Stimulated activated CD8-positive, alpha-beta memory T cell treated with anti-CD3 and anti-CD28 coated beads, Interleukin-7, amount 100 ng/mL, for 1 hour (primary cell): ENCODE measurements around the gene FHOD1.

Experiments
- DNase-seq, 2 donors: peaks; one replicate each; pipeline ENCODE4 v3.0.0-alpha.2; 2020; ENCODE audit warnings: low read depth in 2 of 2

Gene FHOD1

DNA sequence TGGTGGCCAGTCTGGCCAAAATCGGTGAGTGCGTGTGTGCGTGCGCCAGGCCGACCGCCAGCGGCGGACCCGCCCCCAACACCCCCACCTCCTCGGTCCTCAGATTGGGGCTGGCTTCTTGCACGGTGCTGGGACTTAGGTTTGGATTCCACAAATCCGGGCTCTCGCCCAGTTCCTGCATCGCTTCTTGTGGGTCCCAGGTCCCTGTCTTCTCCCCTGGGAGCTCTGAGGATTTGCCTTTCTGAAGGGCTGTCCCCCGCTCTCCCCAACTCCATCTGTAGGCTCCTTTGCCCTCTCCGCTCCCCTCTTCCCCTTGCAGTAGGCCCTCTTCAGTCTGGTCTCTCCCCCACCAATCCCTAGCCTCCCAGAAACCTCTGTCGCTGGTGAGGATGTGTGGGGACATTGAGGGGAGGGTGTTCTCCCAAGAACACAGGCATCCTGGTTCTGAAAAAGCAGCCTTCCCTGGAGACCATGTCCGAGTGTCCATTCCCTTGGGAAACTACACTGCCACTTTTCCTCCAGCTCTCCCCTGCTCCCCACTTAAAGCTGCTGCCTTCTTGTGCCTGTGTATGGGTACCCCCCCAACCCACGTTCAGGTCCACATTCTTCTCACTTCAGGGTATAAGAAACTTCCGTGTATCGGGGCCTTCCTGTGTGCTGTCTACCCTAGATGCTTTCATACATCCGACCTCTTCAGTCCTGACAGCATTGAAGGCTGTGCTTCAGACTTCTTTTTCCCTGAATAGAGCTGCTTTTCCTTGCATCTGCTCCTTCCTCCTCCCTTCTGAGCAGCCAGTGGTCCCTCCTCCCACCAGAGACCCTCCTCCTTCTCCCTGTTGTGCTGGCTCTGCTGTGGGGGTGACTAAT is 2.1 kb upstream of the FHOD1 start:
- no peak for DNase-seq

DNA sequence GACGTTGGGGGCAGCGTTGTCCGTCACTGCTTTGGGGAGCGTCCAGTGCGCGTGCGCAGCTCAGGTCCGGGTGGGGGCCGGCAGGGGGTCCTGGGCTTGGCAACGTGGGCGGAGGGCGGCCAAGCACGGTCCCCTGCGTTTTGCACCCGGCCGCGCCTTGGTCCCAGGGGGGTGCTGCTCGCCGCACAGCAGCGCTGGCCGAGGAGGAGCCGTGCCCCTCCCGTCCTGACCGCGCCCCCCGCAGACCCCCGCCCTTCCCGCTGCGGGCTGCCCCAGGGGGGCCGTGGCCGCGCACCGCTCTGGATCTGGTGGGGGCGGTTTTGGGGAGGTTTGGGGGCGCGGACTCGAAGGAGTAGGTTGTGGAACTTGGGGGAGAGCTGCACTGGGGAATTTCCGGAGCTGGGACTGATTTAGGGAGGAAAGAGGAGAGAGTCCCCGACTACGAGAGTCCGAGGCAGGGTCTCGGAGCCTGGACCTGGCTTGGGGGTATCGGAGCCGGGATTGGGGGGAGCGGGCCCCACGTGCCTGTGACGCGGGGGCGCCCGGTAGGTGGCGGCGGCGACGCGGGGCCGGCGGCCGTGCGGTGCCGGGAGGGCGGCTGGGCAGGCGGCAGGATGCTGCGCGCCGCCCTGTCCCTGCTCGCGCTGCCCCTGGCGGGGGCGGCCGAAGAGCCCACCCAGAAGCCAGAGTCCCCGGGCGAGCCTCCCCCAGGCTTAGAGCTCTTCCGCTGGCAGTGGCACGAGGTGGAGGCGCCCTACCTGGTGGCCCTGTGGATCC is 1.3 kb upstream of the FHOD1 start, which contains the start of gene SLC9A5:
Gene SLC9A5, plus strand, starts transcription at position 579 of the 777 bp plus-strand sequence. Its CDS starts 36 bp downstream, at position 615.
- no peak for DNase-seq

DNA sequence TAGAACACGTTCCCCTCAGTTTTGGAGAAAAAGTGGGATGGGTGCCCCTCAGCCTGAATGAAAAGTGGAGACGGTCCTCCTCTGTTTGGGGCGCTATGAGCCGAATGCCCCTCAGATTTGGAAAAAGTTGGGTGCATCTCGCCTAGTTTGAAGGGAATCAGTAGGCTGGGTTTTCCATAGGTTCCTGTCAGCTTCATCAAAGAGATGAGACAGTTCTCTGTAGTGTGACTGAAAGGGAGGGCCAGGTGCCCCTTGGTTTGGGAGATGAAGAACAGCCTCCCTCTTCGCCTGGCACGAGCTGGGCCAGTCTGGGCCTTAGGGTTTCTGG is 756 bp upstream of the FHOD1 start:
- DNase-seq = no peak

DNA sequence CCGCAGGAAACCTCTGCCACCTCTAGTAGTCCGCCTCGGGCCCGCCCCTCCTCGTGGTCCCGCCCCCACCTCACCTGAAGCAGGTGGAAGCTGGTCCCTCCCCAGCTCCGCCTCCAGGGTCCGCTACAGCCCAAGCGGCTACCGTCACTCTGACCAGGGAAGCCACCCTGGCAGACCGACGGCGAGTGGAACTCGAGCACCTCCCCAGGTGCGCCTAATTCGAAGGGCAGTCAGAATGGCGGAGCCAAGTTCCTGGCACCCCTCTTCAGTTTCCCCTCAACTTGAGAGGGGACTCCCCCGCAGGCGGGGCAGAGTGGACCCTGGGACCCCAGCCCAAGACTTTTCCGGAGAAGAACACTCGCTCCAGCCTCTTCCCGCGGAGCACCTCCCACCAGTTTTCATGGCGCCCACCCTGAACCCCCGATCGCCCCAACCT is 507 bp downstream of the FHOD1 start:
- no peak for DNase-seq

DNA sequence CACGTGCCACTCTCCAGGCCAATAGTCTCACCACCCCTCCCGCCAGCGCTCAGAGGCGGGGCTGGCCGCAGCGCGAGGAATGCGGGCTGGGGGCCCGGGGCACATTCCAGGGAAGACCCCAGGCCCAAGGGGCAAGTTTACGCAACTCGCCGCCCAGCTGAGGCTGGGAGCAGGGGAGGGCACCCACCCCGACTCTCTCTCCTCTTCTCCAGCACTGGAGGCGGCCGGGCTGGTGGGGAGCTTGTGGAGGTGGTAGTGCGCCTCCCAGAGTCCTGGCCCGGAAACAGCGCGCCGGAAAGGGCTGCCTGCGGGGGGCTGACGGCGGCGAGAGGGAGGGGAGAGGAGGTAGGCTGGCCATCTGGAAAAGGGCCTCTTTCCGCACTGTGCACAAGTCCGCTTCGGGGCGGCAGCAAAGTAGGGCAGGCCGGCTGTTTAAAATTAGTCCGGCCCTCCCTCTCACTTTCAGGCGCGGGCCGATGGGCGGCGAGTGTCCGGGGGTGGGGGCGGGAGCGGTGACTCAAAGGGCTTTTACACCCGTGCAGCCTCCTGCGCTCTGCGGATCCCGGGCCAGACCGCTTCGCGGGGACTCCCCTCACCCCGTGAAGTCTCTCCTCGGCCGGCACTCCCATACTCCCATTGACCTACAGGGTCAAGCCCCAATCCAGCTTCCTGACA is 1.1 kb downstream of the FHOD1 start:
- DNase-seq = peak in 1 of 2 donors; percentile 25

DNA sequence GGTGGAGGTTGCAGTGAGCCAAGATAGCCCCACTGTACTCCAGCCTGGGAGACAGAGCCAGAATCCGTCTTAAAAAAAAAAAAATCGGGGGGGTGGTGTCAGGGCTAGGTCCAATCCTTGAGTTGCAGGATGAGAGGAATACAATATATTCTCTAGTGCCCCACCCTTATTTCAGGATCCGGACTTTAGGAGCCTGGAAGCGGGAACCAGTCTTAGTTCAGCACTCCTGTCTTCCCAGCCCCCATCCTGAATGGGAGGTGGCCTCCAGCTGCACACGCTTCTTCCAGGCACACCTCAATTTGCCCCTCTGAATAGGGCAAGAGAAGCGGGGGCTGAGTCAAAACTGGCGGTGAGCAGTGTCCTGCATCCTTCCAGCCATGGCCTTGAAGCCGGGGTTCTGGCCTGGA is 1.6 kb downstream of the FHOD1 start:
- DNase-seq = no peak

DNA sequence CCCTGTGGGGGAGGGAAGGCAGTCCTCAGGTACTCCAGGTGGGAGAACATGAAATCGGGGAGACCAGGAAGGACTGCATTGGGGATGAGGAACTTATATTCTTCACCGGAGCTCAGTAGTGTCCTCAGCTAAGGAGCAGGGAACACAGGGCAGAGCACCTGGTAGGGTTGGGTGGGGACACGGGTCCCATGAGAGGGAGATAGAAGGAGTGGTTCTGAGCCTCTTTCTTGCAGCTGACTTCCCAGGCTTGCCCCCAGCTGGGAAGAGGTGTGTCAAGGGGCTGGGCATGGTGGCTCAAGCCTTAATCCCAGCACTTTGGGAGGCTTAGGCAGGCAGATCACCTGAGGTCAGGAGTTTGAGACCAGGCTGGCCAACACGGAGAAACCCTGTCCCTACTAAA is 2.1 kb downstream of the FHOD1 start:
- DNase-seq = no peak

DNA sequence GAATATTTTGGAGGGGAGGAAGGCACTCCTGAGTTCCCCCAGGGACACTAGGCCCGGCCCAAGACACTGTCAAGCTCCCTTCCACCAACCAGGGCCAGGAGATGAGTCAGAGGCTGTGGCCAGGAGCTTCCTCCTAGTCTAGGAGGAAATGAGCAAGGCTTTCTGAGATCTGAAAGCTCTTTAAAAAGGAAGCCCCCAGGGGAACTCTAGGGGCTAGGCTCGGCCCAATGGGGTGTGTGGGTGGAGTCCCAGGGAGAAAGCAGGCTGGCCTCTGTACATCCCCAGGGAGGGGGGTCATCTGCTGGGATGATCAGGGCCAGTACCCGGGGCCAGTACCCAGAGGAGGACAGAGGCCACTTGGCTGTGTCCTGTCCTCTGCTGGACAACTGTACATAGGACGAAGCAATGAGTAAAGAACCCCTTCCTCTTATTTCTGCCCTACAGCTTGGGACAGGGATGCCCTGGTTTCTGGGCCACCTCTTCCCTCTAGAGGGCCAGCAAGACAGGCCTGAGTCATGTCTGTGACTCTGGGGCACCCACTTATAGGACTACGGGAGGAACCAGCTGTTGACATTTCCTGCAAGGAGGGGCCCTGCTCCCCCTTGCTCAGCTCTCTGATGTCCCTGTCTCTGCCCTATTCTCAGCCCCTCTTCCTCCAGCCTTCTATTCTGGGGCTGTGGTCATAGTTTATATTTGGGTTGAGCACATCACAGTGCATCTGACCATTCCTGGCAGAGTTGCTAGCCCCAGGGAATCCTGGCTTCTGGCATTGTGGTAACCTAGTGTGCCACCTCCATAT is 2.7 kb downstream of the FHOD1 start:
- peak; percentile 55 to 66 for DNase-seq

DNA sequence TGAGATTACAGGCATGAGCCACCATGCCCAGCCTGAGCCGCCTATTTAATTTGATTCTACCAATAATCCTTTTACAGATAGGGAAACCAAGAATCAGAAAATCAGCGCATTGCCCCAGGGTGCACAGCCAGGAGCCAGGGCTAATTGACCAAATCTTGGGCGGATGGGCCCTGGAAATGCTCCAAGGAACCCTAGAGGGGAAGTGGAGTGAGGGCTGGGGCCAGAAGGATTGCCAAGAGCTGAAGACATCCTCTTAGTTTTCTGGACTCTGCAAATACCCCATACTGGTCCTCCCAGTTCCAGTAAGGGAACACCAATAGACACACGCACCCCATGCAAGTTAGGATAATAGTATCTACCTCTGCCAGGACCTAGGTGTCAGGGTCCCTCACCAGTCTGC is 3.8 kb downstream of the FHOD1 start:
- DNase-seq = no peak

DNA sequence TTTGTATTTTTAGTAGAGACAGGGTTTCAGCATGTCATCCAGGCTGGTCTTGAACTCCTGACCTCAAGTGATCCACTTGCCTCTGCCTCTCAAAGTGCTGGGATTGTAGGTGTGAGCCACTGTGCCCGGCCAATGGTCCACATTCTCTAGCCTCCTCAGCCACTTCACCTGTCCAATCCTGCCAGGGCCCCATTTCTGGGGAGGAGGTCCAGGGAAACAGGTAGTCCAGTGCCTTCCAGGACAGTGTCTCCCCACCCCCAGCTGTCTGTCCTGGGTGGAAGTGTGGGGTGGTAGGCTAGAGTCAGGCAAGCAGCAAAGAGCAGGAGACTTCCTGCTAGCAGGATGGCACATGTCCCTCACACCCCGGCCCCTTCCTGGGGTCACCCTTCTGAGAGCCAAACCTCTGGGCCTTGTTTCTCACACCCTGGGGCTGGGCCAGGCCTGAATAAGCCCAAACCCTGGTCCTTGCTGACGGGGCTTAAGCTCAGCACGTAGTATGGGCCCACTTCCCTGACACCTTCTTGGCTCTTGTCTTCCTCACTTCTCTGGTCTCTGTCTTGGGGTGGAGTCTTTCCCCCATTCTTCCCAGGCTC is 5.0 kb downstream of the FHOD1 start:
- DNase-seq = no peak

DNA sequence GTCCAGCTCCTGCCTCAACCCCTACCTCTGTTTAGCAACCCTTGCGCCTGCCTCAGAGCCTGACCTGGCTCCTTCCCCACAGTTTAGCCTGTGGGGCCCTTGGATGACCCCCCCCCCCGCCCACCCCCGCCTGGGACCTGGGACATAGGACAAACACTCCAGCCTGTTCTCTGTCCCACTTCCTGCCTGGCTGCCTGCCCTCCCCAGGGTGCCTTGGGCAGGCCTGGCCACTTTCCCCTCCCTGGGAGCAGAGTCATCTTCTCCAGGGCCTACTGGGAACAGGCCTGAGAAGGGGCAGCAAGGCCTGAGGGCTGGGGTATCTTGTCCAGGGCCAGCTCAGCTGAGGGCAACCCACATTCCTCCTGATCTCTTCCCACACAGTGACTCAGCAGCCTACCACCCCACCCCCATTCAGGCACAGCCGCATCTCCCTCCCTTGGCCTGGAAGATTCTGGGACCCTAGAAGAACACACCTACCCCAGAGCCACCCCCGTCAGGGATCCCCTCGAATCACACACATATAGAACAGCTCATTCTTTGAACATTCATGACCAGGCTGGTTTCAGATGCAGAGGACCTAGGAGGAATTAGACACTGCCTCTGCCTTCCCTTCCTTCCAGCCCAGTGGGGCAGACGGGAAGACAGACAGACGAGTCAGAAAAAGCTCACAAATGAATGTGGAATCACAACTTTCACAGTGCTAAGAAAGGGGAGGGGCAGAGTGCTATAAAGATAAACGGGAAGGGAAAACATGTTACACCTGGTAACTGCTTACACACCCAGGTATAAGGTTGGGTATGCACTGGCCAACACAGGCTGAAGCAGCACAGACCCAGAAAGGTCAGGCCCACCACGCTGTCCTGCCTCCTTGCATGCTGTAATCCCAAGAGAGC is 6.0 kb downstream of the FHOD1 start:
- DNase-seq = no peak

DNA sequence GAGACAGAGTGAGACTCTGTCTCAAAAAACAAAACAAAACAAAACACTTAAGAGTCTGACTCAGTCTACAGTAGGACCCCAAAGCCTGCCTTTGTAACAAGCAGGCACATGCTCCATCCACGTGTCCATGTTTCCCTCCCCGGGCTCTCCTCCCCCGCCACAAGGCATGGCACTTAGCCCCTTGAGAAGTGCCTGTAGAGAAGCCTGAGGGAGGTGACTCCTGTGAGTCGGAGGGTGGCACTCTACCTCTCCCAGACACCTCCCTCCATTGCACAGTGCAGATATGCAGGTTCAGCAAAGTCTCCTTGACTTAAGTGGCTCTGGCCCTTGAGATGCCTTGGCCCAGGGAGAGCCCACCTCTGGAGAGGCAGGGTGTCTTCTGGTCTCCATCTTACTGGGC is 6.8 kb downstream of the FHOD1 start:
- no peak for DNase-seq

DNA sequence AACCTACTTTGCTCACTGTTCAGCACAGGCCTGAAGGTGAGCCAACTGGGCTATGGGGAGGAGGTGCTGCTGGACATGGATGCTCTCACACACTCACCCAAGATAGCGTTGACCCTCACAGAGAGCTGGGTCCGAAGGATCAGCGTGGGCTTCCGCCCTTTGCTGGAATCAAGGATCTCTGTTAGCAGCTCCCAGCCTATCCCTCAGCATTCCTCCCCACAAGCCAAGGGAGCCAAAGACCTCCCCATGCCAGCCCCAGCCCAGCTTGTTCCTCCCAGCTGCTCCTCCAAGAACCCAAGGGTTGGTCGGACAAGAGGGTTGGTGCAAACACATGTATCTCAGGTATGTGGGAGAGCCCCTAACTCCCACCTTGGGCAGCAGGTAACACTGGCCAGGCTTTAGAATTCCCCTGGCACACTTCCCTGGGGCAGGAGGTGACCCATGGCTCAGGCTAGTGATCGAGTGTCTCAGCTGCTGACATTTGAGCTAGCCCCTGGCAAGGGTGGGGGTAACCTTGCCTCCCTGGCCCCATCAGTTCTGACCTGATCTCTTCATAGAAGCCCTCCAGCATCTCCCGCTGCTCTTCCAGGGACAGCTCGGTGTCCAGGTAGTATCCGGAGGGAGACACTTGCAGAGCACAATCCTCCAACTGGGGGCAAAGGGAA is 8.3 kb downstream of the FHOD1 start:
- DNase-seq = no peak

DNA sequence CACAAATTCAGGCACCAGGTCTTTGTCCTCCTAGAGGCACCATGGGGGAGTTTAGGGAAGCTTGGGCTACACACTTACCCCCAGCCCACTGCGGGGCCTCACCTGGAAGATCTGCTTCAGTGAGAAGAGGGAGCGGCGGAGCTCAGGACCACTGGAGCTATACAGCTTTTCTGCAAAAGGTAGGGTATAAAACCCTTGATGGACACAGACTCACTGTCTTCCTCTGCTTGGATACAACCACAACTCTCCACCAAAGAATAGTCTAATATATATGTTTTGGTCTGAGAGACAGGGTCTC is 9.1 kb downstream of the FHOD1 start:
- no peak for DNase-seq

DNA sequence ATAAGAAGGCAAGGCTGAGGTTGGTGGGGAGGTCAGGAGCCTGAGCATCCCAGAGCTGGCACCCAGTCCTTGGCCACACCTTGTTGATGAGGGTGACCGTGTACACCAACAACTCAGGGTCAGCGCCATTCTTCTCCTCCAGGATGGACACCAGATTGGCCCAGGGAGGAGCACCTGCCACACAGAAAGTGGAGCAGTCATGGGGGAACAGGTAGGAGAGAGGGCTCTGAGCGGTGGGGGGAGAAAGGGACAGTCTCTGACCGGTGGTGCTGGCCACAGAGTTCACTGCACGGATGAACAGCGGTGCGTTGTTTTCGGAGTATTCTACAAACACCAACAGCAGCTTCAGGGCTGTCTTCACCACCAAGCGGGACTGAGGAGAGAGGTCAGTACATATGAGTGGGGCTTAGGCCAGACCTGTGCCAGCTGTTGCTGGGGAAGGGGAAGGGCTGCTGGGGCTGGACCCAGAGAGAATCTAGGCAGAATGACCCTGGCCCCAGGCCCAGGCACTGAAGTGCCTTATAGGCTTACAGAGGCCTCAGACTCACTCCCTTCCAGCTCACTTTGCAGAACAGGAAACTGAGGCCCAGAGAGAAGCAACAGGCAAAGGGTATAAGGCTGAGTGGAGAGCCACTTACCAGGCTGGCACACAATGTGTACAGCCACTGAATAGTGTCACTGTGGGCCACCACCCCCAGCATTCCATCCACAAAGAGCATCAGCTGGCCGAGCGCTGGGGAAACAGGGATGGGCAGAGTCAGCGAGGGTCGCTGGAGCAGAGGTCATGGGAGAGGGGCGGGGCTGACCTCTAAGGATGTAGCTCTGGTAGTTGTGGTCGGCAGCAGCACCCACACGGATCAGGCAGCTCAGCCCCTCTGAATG is 9.6 kb downstream of the FHOD1 start:
- no peak for DNase-seq

DNA sequence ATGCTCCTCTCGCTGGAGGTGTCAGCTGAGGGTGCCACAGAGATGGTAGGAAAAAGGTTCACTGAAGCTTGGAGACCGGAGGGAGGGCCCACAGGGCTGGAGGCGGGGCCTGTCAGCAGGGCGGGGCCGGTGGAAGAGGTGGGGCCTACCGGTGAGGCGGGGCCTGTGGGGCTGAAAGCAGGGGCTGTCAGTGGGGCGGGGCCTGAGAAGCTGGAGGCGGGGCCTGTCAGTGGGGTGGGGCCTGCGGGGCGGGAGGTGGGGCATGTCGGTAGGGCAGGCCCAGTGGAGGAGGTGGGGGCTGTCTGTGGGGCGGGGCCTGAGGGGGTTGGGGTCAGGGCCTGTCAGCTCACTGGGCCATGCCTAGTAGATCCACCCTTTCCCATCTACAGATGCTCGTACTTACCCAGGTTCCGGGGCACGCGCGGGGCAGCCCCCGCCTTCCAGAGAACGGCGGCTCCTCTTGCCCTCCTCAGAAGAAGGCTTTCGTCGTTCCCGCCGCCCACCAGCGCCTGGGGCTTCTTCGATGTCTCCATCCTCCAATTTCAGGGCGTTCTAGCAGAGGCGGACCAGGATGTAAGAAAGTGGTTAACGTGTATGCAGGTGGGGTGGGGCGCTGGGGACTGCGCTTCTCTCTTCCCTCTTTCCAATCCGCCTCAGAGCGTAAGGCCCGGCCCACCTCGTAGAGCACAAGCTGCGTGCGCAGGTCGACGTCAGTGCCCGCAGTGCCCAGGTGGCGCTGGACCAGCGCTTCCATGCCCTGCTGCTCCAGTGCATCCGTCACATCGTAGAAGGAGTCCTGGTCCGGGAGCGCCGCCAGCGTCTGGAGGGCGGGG is 10.5 kb downstream of the FHOD1 start:
- peak in 1 of 2 donors; percentile 34 for DNase-seq

DNA sequence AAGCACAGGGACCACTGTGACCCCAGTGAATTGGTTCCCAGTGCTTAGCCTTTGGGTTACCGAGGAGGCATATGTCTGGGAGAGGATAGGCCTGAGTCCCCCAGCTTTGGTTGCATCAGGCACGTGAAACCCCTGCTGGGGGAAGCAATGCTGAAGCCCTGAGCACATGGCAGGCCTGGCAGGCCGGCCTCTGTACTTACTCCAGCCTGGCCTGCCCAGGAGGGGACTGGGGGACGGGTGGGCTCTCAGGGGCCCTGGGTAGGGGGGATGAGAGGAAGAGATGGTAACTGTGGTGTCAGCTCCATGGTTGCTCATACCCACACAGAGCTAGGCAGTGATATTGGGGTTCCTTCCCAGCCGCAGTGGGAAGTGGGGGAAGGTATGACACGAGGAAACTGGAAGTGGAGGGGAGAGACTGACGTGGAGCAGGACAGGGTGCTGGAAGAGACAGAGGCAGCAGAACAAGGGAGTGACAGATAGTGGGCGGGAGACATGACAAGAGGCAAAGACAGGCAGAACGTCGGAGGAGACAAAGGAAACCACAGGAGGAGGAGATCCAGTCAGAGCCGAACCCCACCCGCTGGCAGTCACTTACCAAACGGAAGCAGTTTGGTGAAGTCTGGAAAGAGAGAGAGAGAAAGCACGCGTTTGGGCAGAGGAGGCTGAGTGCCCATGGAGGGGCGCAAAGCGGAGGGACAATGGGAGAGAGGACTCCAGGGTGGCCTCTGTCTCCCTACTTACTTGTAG is 11.3 kb downstream of the FHOD1 start:
- no peak for DNase-seq
